Ovary (tissue), 3 donors: ENCODE data around the gene TBC1D12.

Source experiments
- EP300 ChIP-seq: sonication (generic); formaldehyde crosslinking; IDR thresholded peaks from one replicate; pipeline ENCODE4 v1.6.1; 2017; ENCODE audit warnings: antibody characterized with exemption
- POLR2A ChIP-seq: fragments of 450-650 bp; IDR thresholded peaks from one replicate; pipeline ENCODE4 v1.6.1; 2017; ENCODE audit warnings: antibody characterized with exemption, mild to moderate bottlenecking, moderate library complexity
- TF ChIP-seq, protein P1 (sequence below), 3 donors: fragments of 450-650 bp in 2 of 3; fragments of 200-600 bp in 1 of 3; IDR thresholded peaks; one replicate each; pipeline versions ENCODE4 v1.5.1 to v1.8.0; 2016 to 2022; ENCODE audit warnings: antibody characterized with exemption in 3 of 3, mild to moderate bottlenecking in 1 of 3
- donor health status: DM: no; HTN: no; CAD: no.

DNA sequence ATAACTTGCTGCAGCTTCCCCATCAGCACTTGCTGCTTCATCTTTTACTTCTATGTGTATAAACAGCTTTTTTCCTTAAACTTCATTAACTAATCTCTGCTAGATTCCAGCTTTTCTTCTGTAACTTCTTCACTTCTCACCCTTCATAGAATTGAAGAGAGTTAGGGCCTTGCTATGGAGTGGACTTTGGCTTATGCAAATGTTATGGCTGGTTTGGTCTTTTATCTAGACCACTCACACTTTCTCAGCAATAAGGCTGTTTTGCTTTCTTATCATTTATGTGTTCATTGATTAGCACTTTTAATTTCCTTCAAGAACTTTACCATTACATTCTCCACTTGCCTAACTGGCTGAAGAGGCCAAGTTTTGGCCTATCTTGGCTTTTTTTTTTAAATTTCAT, 79.1 kb downstream of the TBC1D12 start:
- TF ChIP-seq, protein P1, sequence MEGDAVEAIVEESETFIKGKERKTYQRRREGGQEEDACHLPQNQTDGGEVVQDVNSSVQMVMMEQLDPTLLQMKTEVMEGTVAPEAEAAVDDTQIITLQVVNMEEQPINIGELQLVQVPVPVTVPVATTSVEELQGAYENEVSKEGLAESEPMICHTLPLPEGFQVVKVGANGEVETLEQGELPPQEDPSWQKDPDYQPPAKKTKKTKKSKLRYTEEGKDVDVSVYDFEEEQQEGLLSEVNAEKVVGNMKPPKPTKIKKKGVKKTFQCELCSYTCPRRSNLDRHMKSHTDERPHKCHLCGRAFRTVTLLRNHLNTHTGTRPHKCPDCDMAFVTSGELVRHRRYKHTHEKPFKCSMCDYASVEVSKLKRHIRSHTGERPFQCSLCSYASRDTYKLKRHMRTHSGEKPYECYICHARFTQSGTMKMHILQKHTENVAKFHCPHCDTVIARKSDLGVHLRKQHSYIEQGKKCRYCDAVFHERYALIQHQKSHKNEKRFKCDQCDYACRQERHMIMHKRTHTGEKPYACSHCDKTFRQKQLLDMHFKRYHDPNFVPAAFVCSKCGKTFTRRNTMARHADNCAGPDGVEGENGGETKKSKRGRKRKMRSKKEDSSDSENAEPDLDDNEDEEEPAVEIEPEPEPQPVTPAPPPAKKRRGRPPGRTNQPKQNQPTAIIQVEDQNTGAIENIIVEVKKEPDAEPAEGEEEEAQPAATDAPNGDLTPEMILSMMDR (IDR thresholded peaks at IDR 0.05): no peak
- no peak for TF ChIP-seq POLR2A
- TF ChIP-seq EP300: no peak
